Naive thymus-derived CD8-positive, alpha-beta T cell (primary cell): Measurements from ENCODE around the gene ALG8. TPM values are rescaled to one million over a fixed set of nuclear protein-coding genes. Genes with fewer than 3 reads are reported as not detected.

Experiments used
- ATAC-seq, 2 donors: fragments of 150-1000 bp; cut with Tn5 transposase in 1 of 2; sonication (Bioruptor Pico), chemical (Tn5 transposase) in 1 of 2; 1 replicate in 1 of 2; 2 replicates in 1 of 2; pipeline ENCODE4 v1.10.0; 2021; ENCODE audit warnings: mild to moderate bottlenecking in 2 of 2, moderate library complexity in 2 of 2
- POLR2A ChIA-PET: fragments of 350-600 bp; sonication (Branson Sonifier 250); formaldehyde crosslinking; loops from one replicate; lab custom pipeline; 2021; ENCODE audit warnings: antibody characterized with exemption; lab: Charles Lee
- DNase-seq, 10 donors: peaks; one replicate each; pipeline versions ENCODE4 v3.0.0 to v3.0.0-alpha.2; 2020 to 2022
- H3K27ac Mint-ChIP-seq, 10 donors: one replicate each; pipeline ENCODE4 v1.8.0; 2020 to 2022; ENCODE audit warnings: mild to moderate bottlenecking in 10 of 10, mixed read lengths in 10 of 10, moderate library complexity in 4 of 10, inconsistent platforms in 1 of 10
- H3K27me3 Mint-ChIP-seq, 5 donors: one replicate each; pipeline ENCODE4 v1.8.0; 2021 to 2022; ENCODE audit warnings: mixed read lengths in 5 of 5
- H3K36me3 Mint-ChIP-seq, 3 donors: one replicate each; pipeline ENCODE4 v1.8.0; 2020 to 2022; ENCODE audit warnings: mixed read lengths in 3 of 3, mild to moderate bottlenecking in 2 of 3, inconsistent platforms in 1 of 3
- H3K4me1 Mint-ChIP-seq, 4 donors: one replicate each; pipeline ENCODE4 v1.8.0; 2021 to 2022; ENCODE audit warnings: mixed read lengths in 4 of 4
- H3K4me3 Mint-ChIP-seq, 10 donors: one replicate each; pipeline ENCODE4 v1.8.0; 2020 to 2022; ENCODE audit warnings: mild to moderate bottlenecking in 10 of 10, mixed read lengths in 10 of 10, moderate library complexity in 6 of 10, inconsistent platforms in 1 of 10
- H3K9me3 Mint-ChIP-seq, 9 donors: one replicate each; pipeline ENCODE4 v1.8.0; 2020 to 2022; ENCODE audit warnings: mixed read lengths in 9 of 9, mild to moderate bottlenecking in 3 of 9, inconsistent platforms in 1 of 9, moderate library complexity in 1 of 9
- polyA plus RNA-seq, 3 donors: library from polyadenylated mRNA; unstranded; fragments of 300-500 nt; fragmentation: Illumina TruSeq; gene quantifications; one replicate each; pipeline ENCODE4 v1.2.3, GENCODE V29; 2021
- total RNA-seq, 8 experiments: library from RNA in 2 of 8; stranded (reverse) in 2 of 8; gene quantifications; one replicate each; pipeline ENCODE4 v1.2.3 and lab custom pipeline; 2021 to 2026

ALG8 gene
- total and polyA plus RNA-seq, 5 experiments from 2014 or later: 37.4 to 65.0 (median 54.6) TPM

DNA sequence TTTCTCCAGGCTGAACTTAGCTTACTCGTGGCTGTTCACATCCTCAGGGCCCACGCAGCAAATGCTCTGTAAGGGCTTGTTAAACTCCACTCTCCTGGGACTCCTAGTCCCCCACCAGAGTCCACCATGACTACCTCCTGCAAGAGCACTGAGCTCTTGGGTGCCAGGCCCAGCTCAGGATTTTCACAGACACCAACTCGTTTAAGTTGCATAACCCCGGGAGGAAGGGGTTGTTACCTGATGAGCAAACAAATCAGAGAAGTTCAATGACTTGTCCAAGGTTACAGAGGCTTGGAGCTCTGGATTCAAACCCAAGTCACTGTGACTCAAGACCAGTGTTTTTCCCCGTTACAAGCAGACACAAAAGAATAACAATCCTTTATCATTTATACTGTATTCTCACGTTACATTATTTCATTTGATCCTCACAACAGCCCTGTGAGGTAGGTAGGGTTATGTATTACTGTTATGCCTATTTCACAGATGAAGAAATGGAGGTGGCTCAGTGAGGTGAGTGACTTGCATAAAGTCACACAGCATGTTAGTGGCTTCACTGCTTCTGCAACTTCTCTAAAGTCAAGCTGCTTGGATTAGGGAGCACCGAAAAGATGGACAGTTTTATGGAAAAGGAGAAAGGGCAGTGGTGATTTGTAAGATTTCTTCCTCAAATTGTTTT lies 31.6 kb upstream of the ALG8 start:
- POLR2A ChIA-PET: interaction anchor here (0.6 kb wide), 1 partner anchor 231 kb away, joined by 3 read pairs; no protein-coding TSS in a partner anchor
- Mint-ChIP-seq H3K36me3 (peaks cover 0 to 15% (median 12%) of the 10 kb centered on the region in 3 donors), H3K27ac (peak overlapping the region in 2 of 10 donors; percentile 49 to 75), H3K9me3 (no peaks in the 10 kb centered on the region), H3K4me3 (no peak overlapping the region), H3K27me3 (no peaks in the 10 kb centered on the region), H3K4me1 (peaks cover 0 to 5% (median 2%) of the 10 kb centered on the region in 4 donors)
- no peak for ATAC-seq
- DNase-seq: no peak

GRCh38 chr11:78170413-78170812 lies 31.0 kb upstream of the ALG8 start:
- peaks cover 0 to 5% (median 2%) of the 10 kb centered on the region in 4 donors for H3K4me1 Mint-ChIP-seq
- H3K27me3 Mint-ChIP-seq: no peaks in the 10 kb centered on the region
- DNase-seq (no peak), ATAC-seq (no peak)
- peaks cover 0 to 15% (median 12%) of the 10 kb centered on the region in 3 donors for H3K36me3 Mint-ChIP-seq
- no peak overlapping the region for H3K4me3 Mint-ChIP-seq
- H3K9me3 Mint-ChIP-seq: no peaks in the 10 kb centered on the region
- H3K27ac Mint-ChIP-seq: peak overlapping the region in 3 of 10 donors; percentile 11 to 75 (median 49)
- POLR2A ChIA-PET: interaction anchor here (0.6 kb wide), 1 partner anchor 232 kb away, joined by 3 read pairs; no protein-coding TSS in a partner anchor

- peaks cover 0 to 5% (median 2%) of the 10 kb centered on the region in 4 donors for H3K4me1 Mint-ChIP-seq
- no peaks in the 10 kb centered on the region for H3K9me3 Mint-ChIP-seq
- POLR2A ChIA-PET: no interaction called here
- DNase-seq (no peak), ATAC-seq (no peak)
- no peak overlapping the region for H3K4me3 Mint-ChIP-seq
- H3K27me3 Mint-ChIP-seq: no peaks in the 10 kb centered on the region
- H3K27ac Mint-ChIP-seq: peak overlapping the region in 1 of 10 donors; percentile 11
- peaks cover 0 to 10% (median 8%) of the 10 kb centered on the region in 3 donors for H3K36me3 Mint-ChIP-seq
Measured at GRCh38 chr11:78168539-78169477, 29.4 kb upstream of the ALG8 start.

DNA sequence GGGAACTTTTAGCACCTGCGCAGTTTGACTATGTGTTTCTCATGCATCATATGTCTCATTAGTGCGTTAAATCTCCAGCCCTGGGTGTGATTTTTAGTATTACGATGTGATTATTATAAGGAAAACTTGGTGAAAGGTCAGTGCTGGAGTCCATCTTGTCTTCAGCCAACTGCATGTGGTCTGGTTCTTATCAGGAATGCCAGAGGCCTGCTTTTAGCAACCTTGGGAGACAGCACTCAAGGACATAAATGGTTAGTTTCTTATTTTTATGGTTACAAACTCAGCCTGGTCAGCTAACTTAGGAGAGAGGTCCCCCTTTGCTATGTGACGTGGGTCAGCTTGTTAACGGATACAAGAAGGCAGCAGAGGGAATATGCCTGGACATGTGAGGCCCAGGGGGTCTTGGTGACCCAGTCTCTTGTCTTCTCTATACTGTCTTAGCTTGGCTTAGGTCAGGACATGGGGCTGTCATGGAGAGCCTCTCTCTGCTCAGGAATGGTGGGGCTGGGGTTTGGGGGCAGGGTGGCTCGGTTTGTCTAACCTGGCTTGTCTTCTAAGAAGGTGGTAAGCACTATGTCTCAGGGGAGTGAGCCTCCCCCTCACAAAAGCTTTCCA lies 27.5 kb upstream of the ALG8 start:
- no peak overlapping the region for H3K4me3 Mint-ChIP-seq
- H3K36me3 Mint-ChIP-seq: no peaks in the 10 kb centered on the region
- peaks cover 0 to 5% (median 2%) of the 10 kb centered on the region in 4 donors for H3K4me1 Mint-ChIP-seq
- ATAC-seq: no peak
- no peaks in the 10 kb centered on the region for H3K27me3 Mint-ChIP-seq
- POLR2A ChIA-PET: no interaction called here
- no peak for DNase-seq
- H3K27ac Mint-ChIP-seq: no peak overlapping the region
- H3K9me3 Mint-ChIP-seq: no peaks in the 10 kb centered on the region

- H3K27me3 Mint-ChIP-seq: no peaks in the 10 kb centered on the region
- POLR2A ChIA-PET: no interaction called here
Measured at GRCh38 chr11:78164471-78164870, 25.0 kb upstream of the ALG8 start.

DNA sequence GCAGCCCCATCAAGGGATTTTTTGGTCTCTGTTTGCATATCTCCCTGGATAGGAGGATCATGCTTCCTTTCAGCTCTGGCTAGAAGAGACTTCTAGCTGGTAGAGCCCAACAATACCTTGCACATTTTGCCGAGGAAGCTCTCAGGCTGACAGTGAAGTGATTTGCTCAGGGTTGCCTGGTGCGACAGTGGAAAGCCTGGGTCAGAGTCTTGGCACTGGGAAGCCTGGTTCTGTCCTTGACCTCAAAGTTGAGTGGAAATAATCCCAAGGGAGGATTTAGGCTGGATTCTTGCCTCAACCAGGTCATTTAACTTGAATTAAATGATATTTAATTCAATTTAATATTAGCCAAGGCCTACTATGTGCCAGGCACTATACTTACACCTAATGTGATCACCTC lies 24.4 kb upstream of the ALG8 start:
- H3K27me3 Mint-ChIP-seq: no peaks in the 10 kb centered on the region
- peaks cover 0 to 2% (median under 1%) of the 10 kb centered on the region in 4 donors for H3K4me1 Mint-ChIP-seq
- ATAC-seq (no peak), DNase-seq (no peak)
- peak overlapping the region in 1 of 10 donors; percentile 15 for H3K27ac Mint-ChIP-seq
- no peak overlapping the region for H3K4me3 Mint-ChIP-seq
- POLR2A ChIA-PET: no interaction called here
- H3K9me3 Mint-ChIP-seq: no peaks in the 10 kb centered on the region
- no peaks in the 10 kb centered on the region for H3K36me3 Mint-ChIP-seq

More at GRCh38 chr11:78164471-78164870, 25.0 kb upstream of the ALG8 start:
- DNase-seq (no peak), ATAC-seq (no peak)
- Mint-ChIP-seq H3K27ac (no peak overlapping the region), H3K9me3 (no peaks in the 10 kb centered on the region), H3K4me3 (no peak overlapping the region), H3K36me3 (no peaks in the 10 kb centered on the region), H3K4me1 (peaks cover 0 to 2% (median under 1%) of the 10 kb centered on the region in 4 donors)

GRCh38 chr11:78161962-78162371 lies 22.5 kb upstream of the ALG8 start:
- DNase-seq: no peak
- H3K36me3 Mint-ChIP-seq: no peaks in the 10 kb centered on the region
- POLR2A ChIA-PET: interaction anchor here (0.7 kb wide), 1 partner anchor 12 kb away, joined by 4 read pairs; no protein-coding TSS in a partner anchor
- no peaks in the 10 kb centered on the region for H3K9me3 Mint-ChIP-seq
- H3K27me3 Mint-ChIP-seq: no peaks in the 10 kb centered on the region
- no peak for ATAC-seq
- no peak overlapping the region for H3K4me3 Mint-ChIP-seq
- H3K4me1 Mint-ChIP-seq: no peaks in the 10 kb centered on the region
- H3K27ac Mint-ChIP-seq: peak overlapping the region in 1 of 10 donors; percentile 9

DNA sequence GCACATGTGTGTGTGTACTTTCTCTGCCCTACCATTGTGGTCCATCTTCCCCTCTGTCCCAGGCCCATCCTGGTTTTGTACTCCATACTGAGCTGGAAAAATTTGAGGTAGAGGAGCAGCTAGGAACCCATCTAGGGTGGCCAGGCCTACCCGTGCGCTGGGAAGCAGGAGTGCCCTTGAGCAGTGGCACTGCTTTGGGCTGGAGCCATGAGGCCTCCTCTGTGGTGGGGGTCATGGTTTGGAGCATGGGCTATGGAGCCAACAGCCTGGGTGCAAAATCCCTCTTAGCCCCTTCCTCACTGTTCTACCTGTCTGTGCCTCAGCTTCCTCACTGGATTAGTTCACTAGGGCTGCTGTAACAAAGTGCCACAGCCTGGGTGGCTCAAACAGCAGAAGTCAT lies 21.9 kb upstream of the ALG8 start:
- peak overlapping the region in 4 of 10 donors; percentile 9 to 57 (median 39) for H3K27ac Mint-ChIP-seq
- no peaks in the 10 kb centered on the region for H3K36me3 Mint-ChIP-seq

DNA sequence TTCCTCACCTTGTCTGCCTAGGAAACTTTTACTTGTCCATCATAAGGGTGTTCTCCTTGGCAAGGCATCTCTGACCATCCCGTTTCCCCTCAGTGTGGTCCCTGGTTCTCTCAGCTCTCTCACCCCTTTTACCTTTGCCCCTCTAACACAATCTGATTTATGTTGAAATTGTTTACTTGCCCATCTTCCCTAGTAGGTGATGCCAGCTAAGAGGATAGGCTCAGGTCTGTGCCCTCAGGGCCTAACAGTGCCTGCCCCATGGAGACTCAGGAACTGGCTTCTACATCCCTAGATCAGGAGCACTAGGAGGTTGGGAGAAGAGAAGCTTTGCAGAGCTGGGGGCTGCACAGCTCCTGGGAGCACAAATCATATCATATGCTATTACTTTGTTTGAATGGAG lies 21.1 kb upstream of the ALG8 start:
- Mint-ChIP-seq H3K27ac (peak overlapping the region in 2 of 10 donors; percentile 22 to 57), H3K9me3 (no peaks in the 10 kb centered on the region), H3K27me3 (no peaks in the 10 kb centered on the region), H3K4me3 (no peak overlapping the region), H3K4me1 (no peaks in the 10 kb centered on the region), H3K36me3 (no peaks in the 10 kb centered on the region)
- DNase-seq: no peak
- POLR2A ChIA-PET: interaction anchor here (0.7 kb wide), 1 partner anchor 293 kb away, joined by 3 read pairs; no protein-coding TSS in a partner anchor
- ATAC-seq: no peak

More for the DNA sequence above, 21.9 kb upstream of the ALG8 start:
- Mint-ChIP-seq H3K4me3 (no peak overlapping the region), H3K9me3 (no peaks in the 10 kb centered on the region), H3K27me3 (no peaks in the 10 kb centered on the region), H3K4me1 (no peaks in the 10 kb centered on the region)
- no peak for ATAC-seq
- no peak for DNase-seq
- POLR2A ChIA-PET: interaction anchor here (0.7 kb wide), 1 partner anchor 294 kb away, joined by 3 read pairs; no protein-coding TSS in a partner anchor

- Mint-ChIP-seq H3K4me1 (no peaks in the 10 kb centered on the region), H3K27me3 (no peaks in the 10 kb centered on the region), H3K9me3 (no peaks in the 10 kb centered on the region), H3K36me3 (no peaks in the 10 kb centered on the region), H3K27ac (peak overlapping the region in 3 of 10 donors; percentile 11 to 79 (median 29)), H3K4me3 (no peak overlapping the region)
- POLR2A ChIA-PET: no interaction called here
- ATAC-seq (no peak), DNase-seq (no peak)
Measured at GRCh38 chr11:78158987-78159652, 19.7 kb upstream of the ALG8 start.

DNA sequence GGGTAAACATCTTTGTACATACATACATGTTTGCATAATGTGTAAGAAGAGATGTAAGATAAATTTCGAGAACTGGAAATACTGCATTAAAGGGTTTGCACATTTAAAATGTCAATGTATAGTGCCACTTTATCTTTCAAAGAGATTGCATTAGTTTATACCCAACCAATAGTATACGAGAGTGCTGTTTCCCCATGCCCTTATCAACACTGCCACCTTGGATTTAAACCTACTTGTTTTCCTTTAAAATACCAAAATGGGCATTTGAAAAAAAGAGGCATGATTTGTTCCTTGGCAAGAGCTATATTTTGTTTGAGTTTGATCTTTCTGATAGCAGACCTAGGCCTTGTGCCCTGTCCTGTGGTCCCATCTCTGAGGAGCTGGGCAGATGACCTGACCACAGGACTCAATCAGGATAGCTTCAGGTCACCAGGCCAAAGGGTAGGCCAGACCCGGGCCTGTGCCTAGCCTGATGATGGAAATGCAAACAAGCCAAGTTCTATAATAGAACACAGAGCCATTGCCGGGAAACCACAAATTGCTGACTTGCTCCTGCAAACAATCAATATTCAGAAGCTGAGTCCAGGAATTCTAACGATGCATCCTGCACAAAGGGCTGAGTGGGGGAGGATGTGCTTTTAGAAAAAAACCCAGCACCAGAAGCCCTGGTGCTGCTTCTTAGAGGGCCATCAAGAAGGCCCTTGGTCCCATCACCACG lies 16.9 kb upstream of the ALG8 start:
- ATAC-seq (no peak), DNase-seq (no peak)
- H3K36me3 Mint-ChIP-seq: peaks cover 0 to 3% (median 0%) of the 10 kb centered on the region in 3 donors
- no peak overlapping the region for H3K4me3 Mint-ChIP-seq
- no peaks in the 10 kb centered on the region for H3K27me3 Mint-ChIP-seq
- POLR2A ChIA-PET: no interaction called here
- H3K27ac Mint-ChIP-seq: no peak overlapping the region
- no peaks in the 10 kb centered on the region for H3K9me3 Mint-ChIP-seq
- H3K4me1 Mint-ChIP-seq: peaks cover 0 to 2% (median 0%) of the 10 kb centered on the region in 4 donors
